Smooth muscle cell (in vitro differentiated cells): ENCODE data around the gene HRAS. TPM values are rescaled to one million over a fixed set of nuclear protein-coding genes. Genes with fewer than 3 reads are reported as not detected.

ENCODE experiments used
- DNase-seq: peaks from one replicate; lab custom pipeline; 2025; ENCODE audit not compliant: unreplicated experiment; lab: John Stamatoyannopoulos, UW
- H2AFZ ChIP-seq: fragments of 200-600 bp; sonication (generic); 2 replicates; pipeline ENCODE4 v1.6.0; 2016; ENCODE audit warnings: antibody characterized with exemption, low read depth, mild to moderate bottlenecking
- H3F3A ChIP-seq: fragments of 200-600 bp; sonication (generic); 2 replicates; pipeline ENCODE4 v1.6.0; 2017; ENCODE audit warnings: antibody characterized with exemption, low read depth
- H3K27ac ChIP-seq: fragments of 200-600 bp; sonication (generic); 2 replicates; pipeline ENCODE4 v1.5.1; 2016; ENCODE audit warnings: low read depth, mild to moderate bottlenecking
- H3K27me3 ChIP-seq: fragments of 200-600 bp; sonication (generic); 2 replicates; pipeline ENCODE4 v1.6.1; 2016; ENCODE audit warnings: low read depth, mild to moderate bottlenecking
- H3K36me3 ChIP-seq: fragments of 200-600 bp; sonication (generic); 2 replicates; pipeline ENCODE4 v1.5.1; 2016; ENCODE audit warnings: low read depth
- H3K4me1 ChIP-seq: fragments of 200-600 bp; sonication (generic); 2 replicates; pipeline ENCODE4 v1.5.1; 2016; ENCODE audit warnings: low read depth
- H3K4me2 ChIP-seq: fragments of 200-600 bp; sonication (generic); 2 replicates; pipeline ENCODE4 v1.6.0; 2016; ENCODE audit warnings: mild to moderate bottlenecking
- H3K4me3 ChIP-seq: fragments of 200-600 bp; sonication (generic); 2 replicates; pipeline ENCODE4 v1.5.1; 2016; ENCODE audit warnings: mild to moderate bottlenecking
- H3K79me2 ChIP-seq: fragments of 200-600 bp; sonication (generic); 2 replicates; pipeline ENCODE4 v1.6.0; 2016; ENCODE audit warnings: low read depth, mild to moderate bottlenecking
- H3K9ac ChIP-seq: fragments of 200-600 bp; sonication (generic); 2 replicates; pipeline ENCODE4 v1.6.0; 2016; ENCODE audit warnings: low read depth
- H3K9me3 ChIP-seq: fragments of 200-600 bp; sonication (generic); replicated peaks from 2 replicates; pipeline ENCODE4 v1.5.1; 2016; ENCODE audit warnings: low read depth
- H4K20me1 ChIP-seq: fragments of 200-600 bp; sonication (generic); 2 replicates; pipeline ENCODE4 v1.6.0; 2016; ENCODE audit warnings: low read depth
- CTCF ChIP-seq: fragments of 200-600 bp; sonication (generic); IDR thresholded peaks from 2 replicates; pipeline ENCODE4 v1.5.1; 2017; ENCODE audit warnings: borderline replicate concordance, mild to moderate bottlenecking, antibody characterized with exemption; ENCODE audit not compliant: insufficient read depth, poor library complexity, severe bottlenecking
- WGBS: methylation state at CpG from one replicate; pipeline ENCODE4 v1.1.7; 2016; ENCODE audit warnings: low lambda C conversion rate; 5-methylcytosine and 5-hydroxymethylcytosine counted together
- polyA plus RNA-seq: library from polyadenylated mRNA; unstranded; fragments of >200 nt; fragmentation: Nextera tagmentation; extraction: Ambion mirVana; gene quantifications from 2 replicates; pipeline ENCODE4 v1.2.1, GENCODE V29; 2016
- total RNA-seq: library from RNA; depleted of rRNA; stranded (reverse); fragments of >200 nt; gene quantifications from 2 replicates; pipeline ENCODE4 v1.2.3, GENCODE V29; 2014

The HRAS gene
- total and polyA plus RNA-seq, 2 experiments from 2014 or later: 39.9 to 59.1 TPM

- Histone ChIP-seq H3K4me3 (no peak overlapping the region), H3K27me3 (no peaks in the 10 kb centered on the region), H3F3A (no peaks in the 10 kb centered on the region), H3K4me1 (no peaks in the 10 kb centered on the region), H2AFZ (no peak overlapping the region), H3K27ac (no peak overlapping the region), H3K36me3 (no peaks in the 10 kb centered on the region), H3K9me3 (no peaks in the 10 kb centered on the region), H4K20me1 (peaks cover 30% of the 10 kb centered on the region), H3K4me2 (no peak overlapping the region), H3K79me2 (peaks cover 8% of the 10 kb centered on the region), H3K9ac (no peak overlapping the region)
- no peak for TF ChIP-seq CTCF
- no peak for DNase-seq
- 90% methylated on average over 25 of the region's 29 CpGs for WGBS
Observed at GRCh38 chr11:528815-529727, 6.3 kb downstream of the HRAS start.

- TF ChIP-seq CTCF: no peak
- no peak overlapping the region for H3K4me3 ChIP-seq
- no peak overlapping the region for H3K4me2 ChIP-seq
- H3K4me1 ChIP-seq: no peaks in the 10 kb centered on the region
- no peak overlapping the region for H3K9ac ChIP-seq
- no peak for DNase-seq
- no peak overlapping the region for H3K27ac ChIP-seq
- H3K36me3 ChIP-seq: no peaks in the 10 kb centered on the region
- H3K27me3 ChIP-seq: no peaks in the 10 kb centered on the region
- no peaks in the 10 kb centered on the region for H3K9me3 ChIP-seq
- no peaks in the 10 kb centered on the region for H3K79me2 ChIP-seq
- no peaks in the 10 kb centered on the region for H3F3A ChIP-seq
- peaks cover 22% of the 10 kb centered on the region for H4K20me1 ChIP-seq
- WGBS: 86% methylated on average over 30 of the region's 30 CpGs
- no peak overlapping the region for H2AFZ ChIP-seq
Observed at GRCh38 chr11:528166-528814, 7.1 kb downstream of the HRAS start.

DNA sequence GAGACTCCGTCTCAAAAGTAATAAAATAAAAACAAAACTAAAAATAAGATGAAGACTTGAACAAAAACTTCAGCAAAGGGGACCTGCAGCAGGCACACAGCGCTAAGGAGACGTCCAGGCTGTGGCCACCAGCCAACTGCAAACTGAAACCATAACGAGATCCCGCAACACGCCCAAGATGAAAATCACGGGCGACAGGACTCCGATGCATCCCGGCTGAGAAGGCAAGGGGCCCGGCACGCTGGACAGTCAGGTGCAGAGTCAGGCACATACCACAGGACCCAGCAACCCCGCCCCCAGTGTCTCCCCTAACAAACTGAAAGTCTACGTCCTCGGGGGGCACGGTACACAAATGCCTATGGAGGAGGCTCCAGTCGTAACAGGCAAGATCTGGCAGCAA, 9.2 kb downstream of the HRAS start:
- 95% methylated on average over 17 of the region's 17 CpGs for WGBS
- H4K20me1 ChIP-seq: peaks cover 1% of the 10 kb centered on the region
- H3K9ac ChIP-seq: no peak overlapping the region
- DNase-seq: no peak
- no peak overlapping the region for H2AFZ ChIP-seq
- no peaks in the 10 kb centered on the region for H3K9me3 ChIP-seq
- no peaks in the 10 kb centered on the region for H3K27me3 ChIP-seq
- H3K4me3 ChIP-seq: no peak overlapping the region
- no peak overlapping the region for H3K27ac ChIP-seq
- H3F3A ChIP-seq: no peaks in the 10 kb centered on the region
- H3K36me3 ChIP-seq: no peaks in the 10 kb centered on the region
- H3K4me1 ChIP-seq: no peaks in the 10 kb centered on the region
- H3K79me2 ChIP-seq: no peaks in the 10 kb centered on the region
- no peak overlapping the region for H3K4me2 ChIP-seq
- no peak for TF ChIP-seq CTCF
